Sciatic nerve (tissue), 2 donors: ENCODE results near the gene TRIM15. TPM values are rescaled to one million over a fixed set of nuclear protein-coding genes. Genes with fewer than 3 reads are reported as not detected.

Experiments
- ATAC-seq: fragments of 200-7000 bp; cut with Tn5 transposase; one replicate; pipeline ENCODE4 v1.9.1; 2020; ENCODE audit warnings: mild to moderate bottlenecking, moderate library complexity
- DNase-seq: peaks from one replicate; pipeline ENCODE4 v3.0.0-alpha.2; 2020; ENCODE audit warnings: low spot score
- intact Hi-C: fragments of 100-400 bp; cut with DNase I; formaldehyde crosslinking; loops from one replicate; pipeline ENCODE4 v1.14.2; 2022
- total RNA-seq: library from RNA; stranded (reverse); fragmentation: NEBNext Ultra II Directional; extraction: Animal tissue kit (Norgen Biotek cat#: 25700); gene quantifications from one replicate; pipeline ENCODE4 v1.2.1, GENCODE V29; 2021
- donor health status: DM: no; HTN: no; CAD: no.
- donor health status: DM: no; HTN: no; CAD: no.

Gene TRIM15
- total RNA-seq, 1 donor from 2014 or later, result not detected

DNA sequence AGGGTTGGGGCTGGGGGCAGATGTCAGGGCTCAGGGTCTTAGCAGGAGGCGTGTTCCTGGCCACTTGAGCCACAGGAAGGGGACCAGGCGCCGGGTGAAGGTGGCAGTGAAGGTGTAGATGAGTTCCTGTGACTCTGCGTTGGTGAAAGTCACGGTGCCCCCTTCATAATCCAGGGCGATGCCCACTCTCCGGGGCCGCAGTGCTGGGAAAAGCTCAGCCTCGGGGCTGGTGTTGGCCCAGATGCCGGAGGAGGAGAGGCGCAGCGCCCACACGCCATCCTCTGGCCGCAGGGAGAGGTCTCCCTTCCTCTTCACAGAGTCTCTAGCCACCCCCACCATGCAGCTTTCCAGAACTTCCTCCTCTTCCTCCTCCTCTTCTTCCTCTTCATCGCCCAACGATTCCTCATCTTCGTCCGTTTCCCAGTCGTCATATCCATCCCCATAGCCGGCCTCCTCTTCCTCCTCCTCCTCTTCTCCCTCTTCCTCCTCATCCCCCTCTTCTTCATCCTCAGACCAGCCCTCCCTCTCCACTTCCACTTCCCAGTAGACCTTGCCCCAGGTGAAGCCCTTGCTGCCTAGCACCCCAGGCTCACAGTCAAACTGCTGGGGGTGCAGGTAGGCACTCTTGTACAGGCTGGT is 22.6 kb downstream of the TRIM15 start:
- ATAC-seq, result peak; percentile 35

GRCh38 chr6:30188541-30188940 is 25.2 kb downstream of the TRIM15 start:
- ATAC-seq (no peak), DNase-seq (no peak)
- intact Hi-C loops, result no loop called here

More for the DNA sequence above, 22.6 kb downstream of the TRIM15 start:
- intact Hi-C loops, result no loop called here
- no peak for DNase-seq

DNA sequence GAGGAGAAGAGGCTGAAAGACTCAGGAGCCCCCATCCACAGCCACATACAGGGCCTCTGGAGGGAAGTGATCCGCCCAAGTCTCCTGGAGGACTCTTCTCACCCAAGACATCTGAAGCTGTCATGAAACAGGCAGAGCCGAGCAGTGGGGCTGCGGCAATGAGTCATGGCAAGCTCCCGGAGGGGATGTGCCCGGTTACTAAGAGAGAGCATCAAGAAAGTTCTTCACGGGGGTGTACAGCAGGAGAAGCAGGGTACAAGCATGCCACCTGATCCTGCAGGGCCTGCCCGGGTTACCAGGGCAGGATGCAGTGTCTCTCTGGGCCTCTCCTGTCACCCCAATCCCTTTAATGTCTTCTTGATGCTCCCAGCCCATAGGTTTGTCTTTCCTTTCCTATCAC is 28.7 kb downstream of the TRIM15 start:
- intact Hi-C loops, result no loop called here
- DNase-seq (no peak), ATAC-seq (no peak)

- DNase-seq, result no peak
- intact Hi-C loops, result no loop called here
- no peak for ATAC-seq
Measured at GRCh38 chr6:30194797-30195690, 31.7 kb downstream of the TRIM15 start.

DNA sequence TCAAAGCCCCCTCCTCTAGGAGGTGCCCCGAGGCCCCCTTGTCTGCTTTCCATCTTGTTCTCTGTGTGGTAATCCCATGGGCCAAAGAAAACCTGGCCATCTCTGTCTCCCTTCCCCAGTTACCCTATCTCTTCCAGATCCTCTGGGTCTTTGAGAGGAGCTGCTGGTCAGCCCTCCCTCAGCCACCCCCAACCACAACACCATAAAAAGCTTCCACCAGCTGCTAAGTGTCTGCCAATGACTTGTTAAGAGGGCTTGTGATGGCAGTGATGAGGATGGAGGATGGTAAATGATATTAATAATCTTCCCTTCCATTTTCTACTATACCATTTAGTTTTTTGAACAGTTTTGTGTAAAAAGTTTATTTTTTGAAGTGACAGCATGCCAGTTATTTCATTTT is 32.6 kb downstream of the TRIM15 start:
- ATAC-seq (no peak), DNase-seq (no peak)
- intact Hi-C loops, result no loop called here

DNA sequence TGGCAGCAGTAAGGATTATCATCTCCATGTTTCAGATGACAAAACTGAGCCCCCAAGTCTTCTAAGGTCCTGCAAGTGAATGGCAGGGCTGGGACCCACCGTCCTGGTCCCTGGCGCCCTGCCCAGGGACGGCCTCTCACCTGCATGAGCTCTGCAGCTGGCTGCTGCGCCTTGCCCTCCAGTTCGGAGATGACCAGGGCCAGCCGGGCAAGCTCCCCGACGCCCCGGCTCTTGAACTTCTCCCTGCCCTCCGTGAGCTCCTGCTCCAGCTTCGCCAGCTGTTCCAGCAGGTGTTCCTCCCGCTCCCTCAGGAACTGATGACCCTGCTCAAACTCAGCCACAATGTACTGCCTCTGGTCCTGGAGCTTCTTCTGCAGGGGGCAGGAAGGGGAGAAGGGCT is 33.0 kb downstream of the TRIM15 start:
- no peak for DNase-seq
- no peak for ATAC-seq
- intact Hi-C loops, result no loop called here

GRCh38 chr6:30198166-30199084 is 35.1 kb downstream of the TRIM15 start:
- ATAC-seq (no peak), DNase-seq (no peak)
- intact Hi-C loops, result no loop called here

GRCh38 chr6:30200551-30201281 is 37.4 kb downstream of the TRIM15 start:
- DNase-seq, result no peak
- intact Hi-C loops, result no loop called here
- no peak for ATAC-seq

GRCh38 chr6:30202366-30202765 is 39.0 kb downstream of the TRIM15 start:
- DNase-seq (no peak), ATAC-seq (no peak)
- intact Hi-C loops, result no loop called here

GRCh38 chr6:30204116-30204515 is 40.8 kb downstream of the TRIM15 start:
- no peak for DNase-seq
- ATAC-seq, result no peak
- intact Hi-C loops, result no loop called here

GRCh38 chr6:30206152-30206551 is 42.8 kb downstream of the TRIM15 start:
- intact Hi-C loops, result no loop called here
- peak; percentile 6 for ATAC-seq
- no peak for DNase-seq

DNA sequence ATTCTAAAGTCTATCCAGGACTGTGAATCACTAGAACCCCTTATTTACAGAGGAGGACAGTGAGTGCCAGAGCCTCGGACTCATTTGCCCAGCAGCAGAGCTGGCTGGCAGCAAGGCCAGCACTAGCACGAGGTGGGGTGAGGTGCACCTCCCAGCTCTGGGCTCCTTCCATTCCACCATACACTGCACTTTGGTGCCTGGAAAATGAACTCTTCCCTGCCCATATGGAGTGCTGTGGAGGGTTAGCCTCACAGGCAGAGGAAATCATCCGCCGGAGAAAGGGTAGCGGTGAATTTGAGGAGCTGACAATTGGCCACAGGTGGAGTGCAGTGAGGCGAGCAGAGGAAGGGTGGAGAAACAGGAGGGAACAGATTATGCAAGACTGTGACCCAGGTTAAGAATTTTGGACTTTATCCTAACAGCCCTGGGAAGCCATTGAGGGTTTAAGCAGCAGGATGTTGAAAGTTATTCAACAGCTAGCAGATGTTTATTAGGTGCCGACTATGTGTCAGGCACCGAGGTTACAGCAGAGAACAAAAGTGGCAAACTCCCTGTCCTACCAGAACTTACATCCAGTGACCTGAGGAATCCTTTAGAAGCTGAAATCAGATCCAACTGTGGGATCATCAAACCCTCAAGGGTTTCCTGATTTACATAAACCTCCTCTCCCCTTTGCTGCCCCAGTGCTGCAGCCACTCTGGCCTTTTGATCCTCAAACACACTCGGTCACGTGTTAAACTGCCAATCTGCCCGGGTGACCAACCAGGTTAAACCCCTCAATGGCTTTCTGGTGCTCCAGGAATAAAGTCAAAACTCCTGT is 43.7 kb downstream of the TRIM15 start:
- intact Hi-C loops, result no loop called here
- no peak for DNase-seq
- ATAC-seq, result peak; percentile 93

DNA sequence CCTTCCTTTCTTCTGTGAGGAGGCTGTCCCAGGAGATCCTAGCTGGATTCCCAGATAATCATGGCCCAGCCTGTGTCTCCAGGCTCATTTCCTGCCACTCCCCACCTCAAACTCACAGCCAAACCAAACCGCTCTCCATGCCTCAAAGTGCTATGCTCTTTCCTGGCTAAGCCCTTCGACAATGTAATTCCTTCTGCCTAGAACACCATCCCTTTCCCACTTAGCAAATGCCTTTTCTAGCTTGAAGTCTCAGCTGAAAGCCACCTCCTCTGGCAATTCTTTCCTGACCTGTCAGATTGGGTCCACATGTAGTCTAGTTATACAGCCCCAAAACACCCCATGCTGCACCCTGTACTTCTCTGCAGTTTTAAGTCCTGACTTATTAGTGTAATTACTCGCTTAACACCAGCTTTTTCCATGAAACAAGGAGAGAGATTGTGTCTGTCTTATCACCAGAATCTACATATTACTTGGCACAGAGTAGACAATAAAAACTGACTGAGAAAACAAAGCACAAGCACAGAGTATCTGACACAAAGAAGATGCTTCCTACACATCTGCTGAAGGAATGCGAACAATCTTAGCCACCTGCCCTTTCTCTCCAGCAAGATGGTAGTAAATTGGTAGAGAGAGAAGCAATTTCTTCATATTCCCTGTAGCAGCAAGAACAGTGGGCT is 44.4 kb downstream of the TRIM15 start:
- DNase-seq (no peak), ATAC-seq (peak; percentile 87)
- intact Hi-C loops, result no loop called here

DNA sequence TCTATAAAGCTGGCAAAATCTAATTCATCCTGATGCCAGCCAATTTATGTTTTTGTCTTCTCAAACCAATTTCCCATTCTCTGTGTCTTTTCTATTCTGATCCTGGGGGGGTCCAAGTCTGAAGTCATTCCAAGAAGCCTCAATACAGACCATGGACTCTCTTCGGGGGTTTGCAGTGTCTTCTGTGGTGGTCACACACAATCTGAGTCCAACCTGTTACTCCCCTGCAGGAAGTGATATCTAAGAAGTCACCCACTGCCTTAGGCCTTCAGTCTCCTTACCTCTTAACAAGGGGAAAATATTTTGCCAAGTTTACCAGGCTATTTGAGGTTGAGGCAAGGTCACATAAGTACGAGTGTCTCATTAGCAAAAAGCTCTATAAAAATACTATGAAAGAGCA is 48.0 kb downstream of the TRIM15 start:
- intact Hi-C loops, result no loop called here
- ATAC-seq (no peak), DNase-seq (no peak)

DNA sequence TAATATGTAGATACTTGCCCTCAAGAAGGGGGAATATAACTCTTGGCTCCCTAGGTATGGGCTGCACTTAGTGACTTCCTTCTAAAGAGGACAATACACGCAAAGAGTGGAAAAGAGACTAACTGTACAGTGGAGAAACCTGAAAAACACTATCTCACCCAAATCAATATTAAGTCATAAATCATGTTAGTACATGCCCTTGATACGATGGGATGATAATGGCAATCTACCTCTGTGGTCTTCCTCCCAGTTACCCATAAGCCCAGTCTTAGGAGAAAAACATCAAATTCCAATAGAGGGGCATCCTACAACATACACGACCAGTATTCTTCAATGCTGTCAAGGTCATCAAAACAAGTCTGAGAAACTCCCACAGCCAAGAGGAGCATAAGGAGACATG is 48.6 kb downstream of the TRIM15 start:
- ATAC-seq, result no peak
- intact Hi-C loops, result no loop called here
- DNase-seq, result no peak

DNA sequence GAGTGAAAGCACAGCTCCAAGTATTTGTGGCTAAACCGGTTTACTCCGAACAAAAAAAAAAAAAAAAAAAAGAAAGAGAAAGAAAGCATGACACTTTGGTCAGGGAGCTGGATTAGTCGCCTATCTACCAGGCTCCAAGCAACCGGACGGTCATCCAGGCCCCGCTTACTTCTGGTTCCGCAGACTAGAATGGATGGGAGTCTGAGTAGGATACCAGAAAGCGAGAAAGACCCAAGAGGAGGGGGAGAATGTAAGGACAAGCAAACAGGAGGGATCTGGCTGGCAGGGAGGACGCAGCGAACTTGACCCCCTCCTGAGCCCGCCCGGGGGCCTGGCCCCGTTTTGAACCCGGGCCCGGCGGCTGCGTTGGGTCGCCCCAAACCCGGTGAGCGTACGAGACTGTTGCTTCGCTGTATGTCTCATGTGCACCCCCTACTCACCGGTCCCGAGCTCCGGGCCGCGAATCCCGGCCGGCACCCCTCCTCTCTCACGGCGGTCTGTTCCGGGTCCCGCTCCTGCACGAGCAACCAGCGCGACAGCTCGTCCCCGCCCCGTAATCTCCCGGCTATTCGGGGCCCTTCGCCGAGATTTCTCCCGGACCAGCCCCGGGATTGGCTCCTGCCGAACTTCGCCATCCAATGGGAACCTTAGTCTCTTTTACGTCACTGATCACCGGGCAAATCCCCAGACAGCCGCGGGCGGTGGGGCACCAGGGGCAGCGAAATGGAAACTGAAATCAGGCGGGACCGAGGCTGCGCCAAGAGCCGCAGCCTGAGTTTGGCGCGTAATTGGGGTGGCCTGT is 49.7 kb downstream of the TRIM15 start, which contains the start of gene TRIM26:
Gene TRIM26 (minus strand): TSS at position 542 of the 802 bp plus-strand sequence. CDS start 14,303 bp downstream, outside the sequence.
- DNase-seq (peak; percentile 98), ATAC-seq (peak; percentile 98)
- intact Hi-C loops, result no loop called here

DNA sequence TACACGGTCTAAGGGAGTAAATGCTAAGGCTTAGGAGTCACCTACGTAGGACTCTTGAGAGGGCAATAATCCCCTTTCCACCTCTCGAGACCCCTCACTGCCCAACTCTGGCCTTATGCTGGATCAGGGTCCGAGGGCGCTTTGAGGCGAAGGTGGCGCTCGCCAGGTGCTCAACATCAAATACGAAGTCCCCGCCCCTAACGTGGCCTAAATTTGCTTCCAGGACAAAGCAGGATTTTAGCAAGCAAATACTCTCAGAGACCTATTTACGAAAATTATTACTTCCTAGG is 50.3 kb downstream of the TRIM15 start:
- ATAC-seq (no peak), DNase-seq (no peak)
- intact Hi-C loops, result no loop called here
